Thoracic aorta (tissue), 2 donors: ENCODE data around the gene TMEM51. TPM values are rescaled to one million over a fixed set of nuclear protein-coding genes. Genes with fewer than 3 reads are reported as not detected.

Experiments
- ATAC-seq: fragments of 150-250 bp; one replicate; pipeline ENCODE4 v1.8.0; 2017; ENCODE audit warnings: low read depth; ENCODE audit not compliant: insufficient number of reproducible peaks, low FRiP score
- DNase-seq: peaks from one replicate; pipeline ENCODE4 v3.0.0-alpha.2; 2020; ENCODE audit warnings: low spot score
- H3K27ac ChIP-seq, 2 donors: fragments of 200-600 bp; sonication (generic); 1 replicate in 1 of 2; 2 replicates in 1 of 2; pipeline ENCODE4 v1.5.1; 2016; ENCODE audit warnings: mild to moderate bottlenecking in 2 of 2, moderate library complexity in 2 of 2
- H3K27me3 ChIP-seq: fragments of 200-600 bp; sonication (generic); replicated peaks from 2 replicates; pipeline ENCODE4 v1.6.0; 2016; ENCODE audit warnings: mild to moderate bottlenecking; ENCODE audit not compliant: insufficient read depth
- H3K36me3 ChIP-seq: fragments of 200-600 bp; sonication (generic); one replicate; pipeline ENCODE4 v1.5.1; 2016
- H3K4me1 ChIP-seq, 2 donors: fragments of 200-600 bp; sonication (generic); 1 replicate in 1 of 2; 2 replicates in 1 of 2; pipeline versions ENCODE4 v1.5.1 to v1.6.0; 2016; ENCODE audit warnings: low read depth in 2 of 2, mild to moderate bottlenecking in 1 of 2; ENCODE audit not compliant: control insufficient read depth in 1 of 2
- H3K4me3 ChIP-seq: fragments of 200-600 bp; sonication (generic); 2 replicates; pipeline ENCODE4 v1.5.1; 2016; ENCODE audit warnings: mild to moderate bottlenecking
- H3K9me3 ChIP-seq: fragments of 200-600 bp; sonication (generic); 2 replicates; pipeline ENCODE4 v1.5.1; 2016
- total RNA-seq, 2 donors: library from RNA; depleted of rRNA; stranded (reverse); fragments of >200 nt; gene quantifications; one replicate each; pipeline versions ENCODE4 v1.1.0 to v1.2.3, GENCODE V29; 2016
- TF ChIP-seq, protein P1 (sequence below): fragments of 200-600 bp; sonication (generic); IDR thresholded peaks from one replicate; pipeline ENCODE4 v1.5.1; 2019; ENCODE audit warnings: antibody characterized with exemption

Gene TMEM51
- total RNA-seq, 2 donors from 2014 or later: 2.0 to 5.9 TPM

DNA sequence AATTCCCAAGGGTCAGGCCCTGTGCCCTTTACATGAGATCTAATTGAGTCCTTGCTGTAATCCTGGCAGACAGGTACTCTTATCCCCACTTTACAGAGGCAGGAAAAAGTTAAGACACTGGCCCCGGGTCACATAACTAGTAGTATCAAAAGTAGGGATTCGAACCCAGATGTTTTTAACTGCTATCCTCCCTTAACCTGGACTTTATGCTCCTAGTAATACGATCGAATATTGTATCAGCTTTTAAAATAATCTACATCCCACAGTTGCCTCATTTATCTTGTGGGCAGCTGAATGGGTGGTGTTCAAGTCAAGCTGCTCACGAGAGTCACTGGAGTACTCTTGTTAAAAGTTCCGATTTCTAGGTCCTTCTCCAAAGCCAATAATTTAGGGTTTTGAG is 25.5 kb upstream of the TMEM51 start:
- no peak overlapping the region for H3K27ac ChIP-seq
- H3K36me3 ChIP-seq: no peaks in the 10 kb centered on the region
- no peaks in the 10 kb centered on the region for H3K9me3 ChIP-seq
- TF ChIP-seq, protein P1, sequence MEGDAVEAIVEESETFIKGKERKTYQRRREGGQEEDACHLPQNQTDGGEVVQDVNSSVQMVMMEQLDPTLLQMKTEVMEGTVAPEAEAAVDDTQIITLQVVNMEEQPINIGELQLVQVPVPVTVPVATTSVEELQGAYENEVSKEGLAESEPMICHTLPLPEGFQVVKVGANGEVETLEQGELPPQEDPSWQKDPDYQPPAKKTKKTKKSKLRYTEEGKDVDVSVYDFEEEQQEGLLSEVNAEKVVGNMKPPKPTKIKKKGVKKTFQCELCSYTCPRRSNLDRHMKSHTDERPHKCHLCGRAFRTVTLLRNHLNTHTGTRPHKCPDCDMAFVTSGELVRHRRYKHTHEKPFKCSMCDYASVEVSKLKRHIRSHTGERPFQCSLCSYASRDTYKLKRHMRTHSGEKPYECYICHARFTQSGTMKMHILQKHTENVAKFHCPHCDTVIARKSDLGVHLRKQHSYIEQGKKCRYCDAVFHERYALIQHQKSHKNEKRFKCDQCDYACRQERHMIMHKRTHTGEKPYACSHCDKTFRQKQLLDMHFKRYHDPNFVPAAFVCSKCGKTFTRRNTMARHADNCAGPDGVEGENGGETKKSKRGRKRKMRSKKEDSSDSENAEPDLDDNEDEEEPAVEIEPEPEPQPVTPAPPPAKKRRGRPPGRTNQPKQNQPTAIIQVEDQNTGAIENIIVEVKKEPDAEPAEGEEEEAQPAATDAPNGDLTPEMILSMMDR: no peak
- ATAC-seq: no peak
- no peak overlapping the region for H3K4me3 ChIP-seq
- DNase-seq: no peak
- H3K27me3 ChIP-seq: no peaks in the 10 kb centered on the region
- no peaks in the 10 kb centered on the region for H3K4me1 ChIP-seq

DNA sequence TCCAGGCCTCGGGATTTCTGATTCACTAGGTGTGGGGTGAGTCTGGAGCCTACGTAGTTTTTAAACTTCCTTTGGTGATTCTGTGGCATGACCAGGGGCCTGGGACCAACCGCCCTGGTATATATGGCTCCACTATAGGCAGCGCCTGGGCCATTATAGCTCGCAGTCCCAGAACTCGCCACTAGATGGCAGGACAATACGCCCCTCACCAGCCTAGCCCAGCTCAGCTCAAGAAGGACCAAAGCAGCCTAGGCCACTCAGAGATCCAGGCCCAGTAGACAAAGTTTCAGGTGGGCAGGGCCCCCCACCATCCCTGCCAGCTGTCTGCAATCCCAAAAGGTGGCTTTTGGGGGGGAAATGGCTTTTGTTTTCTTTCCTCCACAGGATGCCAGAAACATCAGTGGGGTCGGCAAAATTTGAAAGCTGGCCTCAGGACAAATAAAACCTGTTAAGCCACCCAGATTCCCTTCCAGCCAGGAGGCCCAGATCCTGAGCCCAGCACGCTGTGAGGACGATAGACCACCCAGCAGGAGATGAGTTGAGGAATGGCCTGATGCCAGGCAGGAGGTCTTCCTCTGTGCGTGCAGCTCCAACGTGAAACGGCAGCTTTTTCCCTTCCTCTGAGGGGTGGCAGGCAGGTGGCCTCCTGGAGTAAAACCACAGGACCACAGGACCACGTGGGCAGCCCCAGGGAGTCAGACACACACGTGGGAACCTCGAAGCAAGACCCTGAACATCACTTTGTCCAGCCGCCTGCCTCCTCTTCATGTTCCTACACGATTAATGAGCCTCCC is 24.8 kb upstream of the TMEM51 start:
- DNase-seq (no peak), ATAC-seq (peak; percentile 40)
- Histone ChIP-seq H3K4me1 (no peaks in the 10 kb centered on the region), H3K4me3 (no peak overlapping the region), H3K36me3 (no peaks in the 10 kb centered on the region), H3K27me3 (no peaks in the 10 kb centered on the region), H3K9me3 (no peaks in the 10 kb centered on the region), H3K27ac (no peak overlapping the region)
- TF ChIP-seq, protein P1: peak; percentile 89

DNA sequence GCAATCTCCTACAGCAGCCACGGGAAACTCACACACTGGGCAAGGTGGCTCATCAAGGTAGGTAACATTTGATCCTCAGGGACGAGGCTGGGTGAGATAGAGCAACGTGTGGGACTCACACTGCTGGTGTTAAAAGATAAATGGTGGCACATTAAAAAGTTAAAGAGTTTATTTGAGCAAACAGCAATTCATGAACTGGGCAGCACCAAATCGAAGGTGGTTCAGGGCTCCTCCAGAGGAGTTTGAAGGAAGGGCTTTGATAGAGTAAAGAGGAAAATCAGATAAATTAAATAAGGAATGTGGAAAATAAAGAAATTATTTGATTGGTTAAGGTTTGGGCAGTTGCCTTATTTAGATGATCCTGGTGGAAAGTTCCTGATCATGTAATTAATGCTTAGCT is 23.6 kb upstream of the TMEM51 start:
- Histone ChIP-seq H3K4me3 (no peak overlapping the region), H3K9me3 (no peaks in the 10 kb centered on the region), H3K4me1 (no peaks in the 10 kb centered on the region), H3K27ac (no peak overlapping the region), H3K36me3 (no peaks in the 10 kb centered on the region), H3K27me3 (no peaks in the 10 kb centered on the region)
- ATAC-seq (no peak), DNase-seq (no peak)
- TF ChIP-seq, protein P1: no peak

DNA sequence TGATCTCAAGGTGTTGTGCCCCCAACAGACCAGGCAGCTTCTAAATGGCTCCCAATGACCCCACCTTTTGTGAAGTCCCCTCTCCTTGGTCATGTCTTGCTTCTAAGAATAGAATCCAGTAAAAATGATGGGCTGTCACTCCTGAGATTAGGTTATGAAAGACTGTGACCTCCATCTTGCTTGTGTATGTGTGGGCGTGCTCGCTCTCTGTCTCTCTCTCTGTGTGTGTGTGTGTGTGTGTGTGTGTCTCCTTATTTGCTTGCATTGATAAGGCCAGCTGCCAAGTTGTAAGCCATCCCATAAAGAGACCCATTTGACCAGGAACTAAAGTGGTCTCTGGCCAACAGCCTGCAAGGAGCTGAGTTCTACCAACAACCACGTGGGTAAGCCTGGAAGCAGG is 22.9 kb upstream of the TMEM51 start:
- no peak for DNase-seq
- Histone ChIP-seq H3K27ac (no peak overlapping the region), H3K4me1 (no peaks in the 10 kb centered on the region), H3K9me3 (no peaks in the 10 kb centered on the region), H3K27me3 (no peaks in the 10 kb centered on the region), H3K4me3 (no peak overlapping the region), H3K36me3 (no peaks in the 10 kb centered on the region)
- TF ChIP-seq, protein P1: no peak
- no peak for ATAC-seq

DNA sequence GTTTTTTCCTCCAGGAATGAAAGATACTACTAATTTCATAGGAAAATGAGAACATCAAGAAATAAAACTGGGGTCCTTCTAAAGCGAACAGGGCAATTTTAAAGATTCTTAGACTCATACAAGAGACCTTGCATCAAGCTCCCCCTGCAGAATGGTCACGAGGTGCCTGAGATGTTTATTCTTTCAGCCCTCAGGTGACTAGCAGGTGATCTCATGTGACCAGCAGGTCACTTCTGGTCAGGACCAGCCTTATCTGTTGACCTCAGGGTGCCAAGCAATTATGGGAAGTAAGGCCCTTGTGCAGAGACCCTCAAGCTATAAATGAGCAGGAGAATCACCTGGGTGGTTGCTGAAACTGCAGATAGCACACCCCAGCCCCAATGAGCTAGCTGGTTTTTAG is 20.6 kb upstream of the TMEM51 start:
- Histone ChIP-seq H3K4me3 (no peak overlapping the region), H3K27ac (no peak overlapping the region), H3K27me3 (no peaks in the 10 kb centered on the region), H3K36me3 (no peaks in the 10 kb centered on the region), H3K9me3 (no peaks in the 10 kb centered on the region), H3K4me1 (no peaks in the 10 kb centered on the region)
- ATAC-seq (no peak), DNase-seq (no peak)
- TF ChIP-seq, protein P1: no peak
